Measurements from ENCODE around the gene HABP2. TPM values are rescaled to one million over a fixed set of nuclear protein-coding genes. Genes with fewer than 3 reads are reported as not detected.

The HABP2 gene
- total and polyA plus RNA-seq, 9 of the 15 experiments (the other 6 are each of a cell fraction or from before 2014, with no cell fraction given) = 0.09 TPM; not detected in 8

DNA sequence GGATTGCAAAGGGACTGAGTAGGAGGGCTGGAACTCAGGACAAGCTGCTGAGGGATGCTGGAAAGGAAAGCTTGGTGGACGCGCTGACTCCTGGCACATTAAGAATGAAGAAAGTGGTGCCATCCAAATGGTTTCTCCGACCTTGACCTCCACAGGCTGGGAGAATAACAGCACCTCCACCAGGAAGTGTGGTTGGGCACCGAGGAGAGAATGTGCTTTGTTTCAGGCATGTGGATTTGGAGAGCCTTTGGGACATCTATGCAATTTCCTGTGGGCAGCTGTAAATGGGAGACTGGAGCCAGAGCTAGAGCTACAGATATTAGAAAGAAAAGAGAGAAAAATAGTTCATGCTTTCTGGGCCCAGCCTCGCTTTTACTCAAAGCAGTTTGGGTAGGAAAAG, 29.8 kb upstream of the HABP2 start:
- Histone ChIP-seq H3K9me1 (ENCODE audit: control insufficient read depth, insufficient read depth, low read length) (no peaks in the 10 kb centered on the region), H3K4me2 (ENCODE audit: insufficient read depth, low read length) (no peak overlapping the region), H3K27me3 (ENCODE audit: control insufficient read depth in 2 of 2, insufficient read depth in 2 of 2, low read length in 2 of 2) (no peaks in the 10 kb centered on the region; a peak in 1 of 5 replicates), H3K4me3 (no peak overlapping the region), H3K4me1 (replicated peaks in 1 of 2; ENCODE audit: control insufficient read depth in 2 of 2, insufficient read depth in 2 of 2, low read length in 2 of 2) (no peaks in the 10 kb centered on the region), H3K27ac (ENCODE audit: extremely low read depth, low read depth, low read length) (no peak overlapping the region), H2AFZ (ENCODE audit: low read depth, low read length) (no peak overlapping the region), H3K79me2 (ENCODE audit: control insufficient read depth, insufficient read depth, low read length) (no peaks in the 10 kb centered on the region), H3K9me3 (replicated peaks; ENCODE audit: control insufficient read depth, insufficient read depth, low read depth, low read length) (no peaks in the 10 kb centered on the region), H4K20me1 (replicated peaks; ENCODE audit: control insufficient read depth, insufficient read depth, low read length) (0 out of 2 replicates have a peak, but pooled peaks cover 2% of the 10 kb centered on the region), H3K36me3 (ENCODE audit: control insufficient read depth, insufficient read depth, low read length) (no peaks in the 10 kb centered on the region), H3K9ac (ENCODE audit: insufficient read depth in 1 of 2, low read depth in 2 of 2, low read length in 2 of 2) (no peak overlapping the region)
- in situ Hi-C loops (cut with MboI) = no loop called here
- ChIA-PET CTCF (ENCODE audit: low intra/inter-chr PET ratio) (no interaction called here), POLR2A (no interaction called here)
- DNase-seq (ENCODE audit: extremely low read depth in 1 of 4, low spot score in 3 of 4) (no peak), ATAC-seq (no peak), FAIRE-seq (no peak)
- WGBS (ENCODE audit: insufficient coverage, low coverage, missing lambda C conversion rate) = 100% methylated on average over 2 of the region's 5 CpGs
- TF ChIP-seq RBM34 (IDR thresholded peaks at IDR 0.05; ENCODE audit: borderline replicate concordance, insufficient read depth, low read length) (no peak), NFXL1 (CRISPR knock-in tag; IDR thresholded peaks at IDR 0.05) (no peak), PRPF4 (IDR thresholded peaks at IDR 0.05; ENCODE audit: insufficient read depth, low read depth, low read length, poor library complexity, severe bottlenecking) (no peak), SOX6 (IDR thresholded peaks at IDR 0.05) (no peak), TAF15 (IDR thresholded peaks at IDR 0.05; ENCODE audit: low read depth, low read length) (no peak), SIX5 (IDR thresholded peaks at IDR 0.05; ENCODE audit: borderline replicate concordance in 1 of 2, insufficient read depth in 1 of 2, low read depth in 1 of 2, low read length in 2 of 2) (no peak), XRCC4 (IDR thresholded peaks at IDR 0.05; ENCODE audit: extremely low read depth, insufficient read depth, insufficient read length) (no peak), HDGF (IDR thresholded peaks at IDR 0.05) (no peak), TCFL5 (CRISPR knock-in tag; conservative IDR thresholded peaks at IDR 0.05) (no peak), NFE2L1 (tag; IDR thresholded peaks at IDR 0.05; ENCODE audit: borderline replicate concordance, low read depth) (no peak), EWSR1 (IDR thresholded peaks at IDR 0.05; ENCODE audit: borderline replicate concordance, low read depth, partially characterized antibody) (no peak), SMC3 (conservative IDR thresholded peaks at IDR 0.05; ENCODE audit: insufficient read depth, low read depth, low read length) (no peak)
- TF ChIP-seq, protein P1, sequence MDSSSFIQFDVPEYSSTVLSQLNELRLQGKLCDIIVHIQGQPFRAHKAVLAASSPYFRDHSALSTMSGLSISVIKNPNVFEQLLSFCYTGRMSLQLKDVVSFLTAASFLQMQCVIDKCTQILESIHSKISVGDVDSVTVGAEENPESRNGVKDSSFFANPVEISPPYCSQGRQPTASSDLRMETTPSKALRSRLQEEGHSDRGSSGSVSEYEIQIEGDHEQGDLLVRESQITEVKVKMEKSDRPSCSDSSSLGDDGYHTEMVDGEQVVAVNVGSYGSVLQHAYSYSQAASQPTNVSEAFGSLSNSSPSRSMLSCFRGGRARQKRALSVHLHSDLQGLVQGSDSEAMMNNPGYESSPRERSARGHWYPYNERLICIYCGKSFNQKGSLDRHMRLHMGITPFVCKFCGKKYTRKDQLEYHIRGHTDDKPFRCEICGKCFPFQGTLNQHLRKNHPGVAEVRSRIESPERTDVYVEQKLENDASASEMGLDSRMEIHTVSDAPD (CRISPR knock-in tag; IDR thresholded peaks at IDR 0.05) = no peak
- TF ChIP-seq, protein P2, sequence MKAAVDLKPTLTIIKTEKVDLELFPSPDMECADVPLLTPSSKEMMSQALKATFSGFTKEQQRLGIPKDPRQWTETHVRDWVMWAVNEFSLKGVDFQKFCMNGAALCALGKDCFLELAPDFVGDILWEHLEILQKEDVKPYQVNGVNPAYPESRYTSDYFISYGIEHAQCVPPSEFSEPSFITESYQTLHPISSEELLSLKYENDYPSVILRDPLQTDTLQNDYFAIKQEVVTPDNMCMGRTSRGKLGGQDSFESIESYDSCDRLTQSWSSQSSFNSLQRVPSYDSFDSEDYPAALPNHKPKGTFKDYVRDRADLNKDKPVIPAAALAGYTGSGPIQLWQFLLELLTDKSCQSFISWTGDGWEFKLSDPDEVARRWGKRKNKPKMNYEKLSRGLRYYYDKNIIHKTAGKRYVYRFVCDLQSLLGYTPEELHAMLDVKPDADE (conservative IDR thresholded peaks at IDR 0.05; ENCODE audit: control insufficient read depth, low read depth, low read length) = no peak
- TF ChIP-seq, protein P3, sequence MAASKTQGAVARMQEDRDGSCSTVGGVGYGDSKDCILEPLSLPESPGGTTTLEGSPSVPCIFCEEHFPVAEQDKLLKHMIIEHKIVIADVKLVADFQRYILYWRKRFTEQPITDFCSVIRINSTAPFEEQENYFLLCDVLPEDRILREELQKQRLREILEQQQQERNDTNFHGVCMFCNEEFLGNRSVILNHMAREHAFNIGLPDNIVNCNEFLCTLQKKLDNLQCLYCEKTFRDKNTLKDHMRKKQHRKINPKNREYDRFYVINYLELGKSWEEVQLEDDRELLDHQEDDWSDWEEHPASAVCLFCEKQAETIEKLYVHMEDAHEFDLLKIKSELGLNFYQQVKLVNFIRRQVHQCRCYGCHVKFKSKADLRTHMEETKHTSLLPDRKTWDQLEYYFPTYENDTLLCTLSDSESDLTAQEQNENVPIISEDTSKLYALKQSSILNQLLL (CRISPR knock-in tag; IDR thresholded peaks at IDR 0.05; ENCODE audit: borderline replicate concordance) = no peak
- intact Hi-C loops (cut with micrococcal nuclease) = loop anchor here (5.0 kb wide), 1 partner anchor 71 kb away; no protein-coding TSS in a partner anchor
- BruUV-seq (replicated peaks) = no TSS peak
